ENCODE results near the gene G3BP1. TPM values are rescaled to one million over a fixed set of nuclear protein-coding genes. Genes with fewer than 3 reads are reported as not detected.
A peak's percentile ranks its signal among the peaks of the same experiment; 100 is the strongest.

The G3BP1 gene
- total RNA-seq, 4 donors from 2014 or later = 111 to 116 (median 113) TPM

- 96% methylated on average over 3 of the region's 3 CpGs for WGBS
- H3K4me3 ChIP-seq = no peak overlapping the region
- no peaks in the 10 kb centered on the region for H3K27me3 ChIP-seq
- no peaks in the 10 kb centered on the region for H3K9me3 ChIP-seq
- DNase-seq (ENCODE audit: low spot score in 2 of 2) = no peak
- no peaks in the 10 kb centered on the region for H3K36me3 ChIP-seq
- no peak for TF ChIP-seq POLR2AphosphoS5 (IDR thresholded peaks at IDR 0.05)
- no peak for TF ChIP-seq CTCF (IDR thresholded peaks at IDR 0.05)
- TF ChIP-seq EP300 (IDR thresholded peaks at IDR 0.05) = no peak
- no peak for TF ChIP-seq POLR2A (IDR thresholded peaks at IDR 0.05)
- peaks cover 10% of the 10 kb centered on the region for H3K4me1 ChIP-seq
- H3K27ac ChIP-seq = no peak overlapping the region
Observed at GRCh38 chr5:151734064-151734408, 37.7 kb upstream of the G3BP1 start.

- Histone ChIP-seq H3K36me3 (no peaks in the 10 kb centered on the region), H3K27me3 (no peaks in the 10 kb centered on the region), H3K4me1 (peaks cover 21% of the 10 kb centered on the region), H3K27ac (no peak overlapping the region), H3K9me3 (no peaks in the 10 kb centered on the region), H3K4me3 (no peak overlapping the region)
- 90% methylated on average over 1 of the region's 1 CpG for whole genome bisulfite sequencing
- DNase-seq (ENCODE audit: low spot score in 2 of 2) = no peak
- TF ChIP-seq POLR2A (IDR thresholded peaks at IDR 0.05) = no peak
- TF ChIP-seq POLR2AphosphoS5 (IDR thresholded peaks at IDR 0.05) = no peak
- no peak for TF ChIP-seq EP300 (IDR thresholded peaks at IDR 0.05)
- TF ChIP-seq CTCF (IDR thresholded peaks at IDR 0.05) = no peak
Observed at GRCh38 chr5:151735646-151736045, 36.1 kb upstream of the G3BP1 start.

GRCh38 chr5:151737431-151737830 is 34.3 kb upstream of the G3BP1 start:
- H3K27me3 ChIP-seq = no peaks in the 10 kb centered on the region
- 76% methylated on average over 3 of the region's 3 CpGs for WGBS
- TF ChIP-seq POLR2AphosphoS5 (IDR thresholded peaks at IDR 0.05) = no peak
- no peak for TF ChIP-seq POLR2A (IDR thresholded peaks at IDR 0.05)
- TF ChIP-seq EP300 (IDR thresholded peaks at IDR 0.05) = no peak
- no peak for TF ChIP-seq CTCF (IDR thresholded peaks at IDR 0.05)
- no peaks in the 10 kb centered on the region for H3K9me3 ChIP-seq
- no peak for DNase-seq (ENCODE audit: low spot score in 2 of 2)
- no peak overlapping the region for H3K27ac ChIP-seq
- H3K36me3 ChIP-seq = no peaks in the 10 kb centered on the region
- H3K4me1 ChIP-seq = peaks cover 28% of the 10 kb centered on the region
- H3K4me3 ChIP-seq = no peak overlapping the region

GRCh38 chr5:151738125-151738848 is 33.5 kb upstream of the G3BP1 start:
- DNase-seq (ENCODE audit: low spot score in 2 of 2) = no peak
- no peaks in the 10 kb centered on the region for H3K27me3 ChIP-seq
- peaks cover 28% of the 10 kb centered on the region for H3K4me1 ChIP-seq
- H3K36me3 ChIP-seq = peaks cover 4% of the 10 kb centered on the region
- no peak for TF ChIP-seq EP300 (IDR thresholded peaks at IDR 0.05)
- TF ChIP-seq CTCF (IDR thresholded peaks at IDR 0.05) = no peak
- TF ChIP-seq POLR2AphosphoS5 (IDR thresholded peaks at IDR 0.05) = no peak
- TF ChIP-seq POLR2A (IDR thresholded peaks at IDR 0.05) = no peak
- H3K9me3 ChIP-seq = no peaks in the 10 kb centered on the region
- 64% methylated on average over 9 of the region's 9 CpGs for WGBS
- peak overlapping the region; percentile 18 for H3K27ac ChIP-seq
- H3K4me3 ChIP-seq = no peak overlapping the region

GRCh38 chr5:151739395-151739794 is 32.4 kb upstream of the G3BP1 start:
- Histone ChIP-seq H3K27me3 (no peaks in the 10 kb centered on the region), H3K36me3 (peaks cover 7% of the 10 kb centered on the region), H3K9me3 (no peaks in the 10 kb centered on the region), H3K4me1 (peaks cover 28% of the 10 kb centered on the region), H3K4me3 (no peak overlapping the region), H3K27ac (peak overlapping the region; percentile 83)
- WGBS = 60% methylated on average over 1 of the region's 2 CpGs
- TF ChIP-seq CTCF (IDR thresholded peaks at IDR 0.05) = no peak
- TF ChIP-seq POLR2A (IDR thresholded peaks at IDR 0.05) = no peak
- TF ChIP-seq POLR2AphosphoS5 (IDR thresholded peaks at IDR 0.05) = no peak
- TF ChIP-seq EP300 (IDR thresholded peaks at IDR 0.05) = no peak
- DNase-seq (ENCODE audit: low spot score in 2 of 2) = no peak
